Activated naive CD4-positive, alpha-beta T cell treated with anti-CD3 and anti-CD28 coated beads for 36 hours (primary cell): Measurements from ENCODE around the gene TUBG2. TPM values are rescaled to one million over a fixed set of nuclear protein-coding genes. Genes with fewer than 3 reads are reported as not detected.

ENCODE experiments used
- CTCF ChIA-PET: fragments of 350-600 bp; sonication (Branson Sonifier 250); formaldehyde crosslinking; loops from one replicate; lab custom pipeline; 2021; ENCODE audit warnings: antibody characterized with exemption; lab: Charles Lee
- DNase-seq: peaks from one replicate; pipeline ENCODE4 v3.0.0-alpha.2; 2020
- H3K27ac Mint-ChIP-seq: one replicate; pipeline ENCODE4 v1.8.0; 2021; ENCODE audit warnings: mild to moderate bottlenecking, mixed read lengths
- H3K27me3 Mint-ChIP-seq: one replicate; pipeline ENCODE4 v1.8.0; 2021; ENCODE audit warnings: low read depth, mixed read lengths
- H3K36me3 Mint-ChIP-seq: one replicate; pipeline ENCODE4 v1.8.0; 2021; ENCODE audit warnings: low read depth, mixed read lengths
- H3K4me1 Mint-ChIP-seq: one replicate; pipeline ENCODE4 v1.8.0; 2021; ENCODE audit warnings: low read depth, mixed read lengths
- H3K4me3 Mint-ChIP-seq: one replicate; pipeline ENCODE4 v1.8.0; 2021; ENCODE audit warnings: mild to moderate bottlenecking, moderate library complexity, mixed read lengths
- H3K9me3 Mint-ChIP-seq: one replicate; pipeline ENCODE4 v1.8.0; 2021; ENCODE audit warnings: mixed read lengths
- intact Hi-C: fragments of 100-400 bp; cut with micrococcal nuclease; formaldehyde crosslinking; loops from one replicate; pipeline ENCODE4 v1.15.1; 2023
- total RNA-seq, 2 experiments: library from RNA; stranded (reverse); gene quantifications; one replicate each; pipeline ENCODE4 v1.2.3, GENCODE V29; 2021

Gene TUBG2
- total RNA-seq, 2 experiments from 2014 or later = 9.1 to 9.9 TPM

GRCh38 chr17:42695500-42695899, 36.4 kb downstream of the TUBG2 start:
- H3K36me3 Mint-ChIP-seq = peaks cover 2% of the 10 kb centered on the region
- H3K9me3 Mint-ChIP-seq = no peaks in the 10 kb centered on the region
- CTCF ChIA-PET = interaction anchor here (1.0 kb wide), 1 partner anchor 30 kb away, joined by 3 read pairs; no protein-coding TSS in a partner anchor
- no peaks in the 10 kb centered on the region for H3K4me1 Mint-ChIP-seq
- DNase-seq = no peak
- no peak overlapping the region for H3K4me3 Mint-ChIP-seq
- intact Hi-C loops = no loop called here
- no peaks in the 10 kb centered on the region for H3K27me3 Mint-ChIP-seq
- H3K27ac Mint-ChIP-seq = no peak overlapping the region

DNA sequence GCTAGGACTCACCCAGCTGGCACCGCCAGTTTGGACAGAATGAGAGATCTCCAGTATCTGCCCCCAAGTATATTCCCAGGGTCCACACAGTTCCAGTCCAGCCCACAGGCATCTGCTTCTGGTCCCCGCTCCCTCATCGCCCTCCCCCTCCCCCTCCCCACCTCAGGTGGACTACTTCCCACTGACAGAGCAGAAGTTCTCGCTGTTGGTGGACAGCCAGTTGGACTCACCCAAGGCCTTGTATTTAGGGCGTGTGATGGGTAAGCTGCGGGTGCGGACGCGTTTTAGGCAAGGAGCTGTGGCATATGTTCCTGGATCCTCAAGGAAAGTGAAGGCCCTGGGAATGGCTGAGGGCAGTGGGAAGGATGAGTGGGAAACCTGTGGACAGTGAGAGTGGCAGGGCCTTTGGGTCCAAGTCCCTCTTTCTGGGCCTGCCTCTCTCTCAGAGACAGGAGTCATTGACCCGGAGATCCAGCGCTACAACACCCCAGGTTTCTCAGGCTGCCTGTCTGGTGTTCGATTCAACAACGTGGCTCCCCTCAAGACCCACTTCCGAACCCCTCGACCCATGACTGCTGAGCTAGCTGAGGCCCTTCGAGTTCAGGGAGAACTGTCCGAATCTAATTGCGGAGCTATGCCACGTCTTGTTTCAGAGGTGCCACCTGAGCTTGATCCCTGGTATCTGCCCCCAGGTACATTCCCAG, 38.2 kb downstream of the TUBG2 start:
- Mint-ChIP-seq H3K27me3 (no peaks in the 10 kb centered on the region), H3K36me3 (peaks cover 4% of the 10 kb centered on the region), H3K27ac (no peak overlapping the region), H3K9me3 (no peaks in the 10 kb centered on the region), H3K4me1 (no peaks in the 10 kb centered on the region), H3K4me3 (no peak overlapping the region)
- CTCF ChIA-PET = interaction anchor here (0.7 kb wide), 1 partner anchor 14 kb away, joined by 3 read pairs; no protein-coding TSS in a partner anchor
- no peak for DNase-seq
- intact Hi-C loops = no loop called here

DNA sequence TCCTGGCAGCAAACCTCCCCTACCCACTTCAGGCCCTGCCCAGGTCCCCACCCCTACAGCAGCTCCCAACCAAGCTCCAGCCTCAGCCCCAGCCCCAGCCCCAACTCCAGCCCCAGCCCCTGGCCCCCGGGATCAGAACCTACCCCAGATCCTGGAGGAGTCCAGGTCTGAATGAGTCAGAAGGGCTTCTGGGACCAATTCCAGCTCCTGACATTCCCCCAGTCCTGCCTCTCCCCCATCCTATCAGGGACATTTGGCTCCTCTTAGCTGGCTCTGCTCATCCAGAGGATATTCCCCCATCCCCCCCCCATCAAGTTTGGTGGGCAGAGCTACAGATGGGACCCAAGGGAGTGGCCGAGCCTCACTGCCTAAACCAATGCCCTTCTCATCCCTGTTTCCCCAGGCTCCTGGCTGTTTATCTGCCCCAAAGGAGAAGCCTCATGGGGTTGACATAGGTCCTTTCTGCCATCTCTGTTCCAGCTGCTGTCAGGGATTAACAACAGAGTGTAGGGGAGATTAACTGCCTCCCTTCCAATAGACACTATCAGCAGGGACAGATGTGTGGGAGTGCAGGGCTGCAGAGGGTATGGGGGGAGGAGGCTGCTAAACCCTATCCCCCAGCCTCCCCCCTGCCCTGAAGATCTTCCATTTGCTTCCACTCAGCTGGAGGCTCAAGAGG, 39.8 kb downstream of the TUBG2 start:
- CTCF ChIA-PET = interaction anchor here (0.6 kb wide), 1 partner anchor 264 kb away, joined by 3 read pairs; no protein-coding TSS in a partner anchor
- intact Hi-C loops = no loop called here
- H3K36me3 Mint-ChIP-seq = peaks cover 15% of the 10 kb centered on the region
- H3K9me3 Mint-ChIP-seq = no peaks in the 10 kb centered on the region
- no peaks in the 10 kb centered on the region for H3K4me1 Mint-ChIP-seq
- no peak overlapping the region for H3K4me3 Mint-ChIP-seq
- no peaks in the 10 kb centered on the region for H3K27me3 Mint-ChIP-seq
- no peak for DNase-seq
- no peak overlapping the region for H3K27ac Mint-ChIP-seq

GRCh38 chr17:42699415-42699740, 40.3 kb downstream of the TUBG2 start:
- H3K27me3 Mint-ChIP-seq = no peaks in the 10 kb centered on the region

DNA sequence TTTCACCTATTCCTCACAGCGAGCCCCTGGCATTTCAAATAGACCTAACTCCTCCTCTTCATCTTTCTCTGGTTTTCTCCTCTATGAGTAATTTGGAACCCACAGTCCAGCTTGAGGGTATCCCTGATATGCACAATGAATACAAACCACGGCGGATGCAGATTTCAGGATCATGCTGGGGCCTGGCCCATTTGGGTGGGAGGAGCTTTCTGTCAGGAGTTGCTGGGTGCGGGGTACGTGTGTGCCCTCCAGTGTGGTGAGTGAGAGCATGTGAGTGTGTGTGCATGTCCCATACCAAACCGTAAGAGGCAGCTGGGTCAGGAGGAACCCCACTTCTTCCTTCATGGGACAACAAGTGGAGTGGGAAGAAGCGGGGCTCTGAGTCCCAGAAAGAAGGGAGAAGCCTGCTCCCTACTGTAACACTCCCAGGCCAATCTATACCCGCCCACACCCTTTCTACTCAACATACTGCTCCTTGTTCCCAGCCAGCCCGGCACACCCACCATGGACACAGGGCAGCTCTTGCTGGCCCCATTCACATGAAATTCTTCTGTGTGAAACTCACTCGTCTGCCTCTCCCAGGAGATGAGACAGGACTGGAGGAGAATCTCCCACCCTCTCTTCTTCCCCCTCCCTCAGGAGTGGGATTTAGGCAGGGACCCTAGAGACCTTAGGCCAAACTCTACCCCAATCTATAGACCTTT, 41.7 kb downstream of the TUBG2 start:
- Mint-ChIP-seq H3K27ac (no peak overlapping the region), H3K9me3 (no peaks in the 10 kb centered on the region), H3K4me3 (no peak overlapping the region), H3K4me1 (peaks cover 11% of the 10 kb centered on the region), H3K36me3 (peaks cover 28% of the 10 kb centered on the region), H3K27me3 (no peaks in the 10 kb centered on the region)
- no peak for DNase-seq
- intact Hi-C loops = loop anchor here (10.0 kb wide), 1 partner anchor 64 kb away; the partner anchor contains the start of gene RAMP2
- CTCF ChIA-PET = no interaction called here

More at GRCh38 chr17:42699415-42699740, 40.3 kb downstream of the TUBG2 start:
- H3K4me1 Mint-ChIP-seq = peaks cover under 1% of the 10 kb centered on the region
- H3K36me3 Mint-ChIP-seq = peaks cover 18% of the 10 kb centered on the region
- no peak overlapping the region for H3K27ac Mint-ChIP-seq
- intact Hi-C loops = no loop called here
- no peaks in the 10 kb centered on the region for H3K9me3 Mint-ChIP-seq
- CTCF ChIA-PET = interaction anchor here (0.6 kb wide), 1 partner anchor 264 kb away, joined by 3 read pairs; no protein-coding TSS in a partner anchor
- no peak for DNase-seq
- no peak overlapping the region for H3K4me3 Mint-ChIP-seq

DNA sequence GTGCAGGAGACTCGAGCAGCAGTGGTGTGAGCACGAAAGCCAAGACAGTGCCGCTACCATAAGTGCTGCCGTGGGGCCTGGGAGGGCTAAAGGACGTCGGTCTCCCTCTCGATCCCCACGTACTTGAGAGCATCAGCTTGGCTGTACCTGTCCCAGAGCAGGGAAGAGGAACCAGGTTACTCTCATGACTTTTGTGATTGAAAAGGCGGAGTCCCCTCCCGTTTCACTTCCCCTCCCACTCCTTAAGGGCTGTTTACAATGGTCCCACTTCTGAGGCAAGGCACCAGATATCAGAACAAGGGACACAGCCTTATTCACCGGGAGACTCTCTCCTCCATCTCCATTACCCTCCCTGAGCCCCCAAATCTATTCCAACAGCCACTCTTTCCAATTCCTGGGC, 43.4 kb downstream of the TUBG2 start:
- CTCF ChIA-PET = interaction anchor here (1.3 kb wide), 1 partner anchor 61 kb away, joined by 3 read pairs; no protein-coding TSS in a partner anchor
- Mint-ChIP-seq H3K4me1 (peaks cover 22% of the 10 kb centered on the region), H3K4me3 (no peak overlapping the region), H3K36me3 (peaks cover 37% of the 10 kb centered on the region), H3K27ac (no peak overlapping the region), H3K9me3 (no peaks in the 10 kb centered on the region), H3K27me3 (no peaks in the 10 kb centered on the region)
- no peak for DNase-seq
- intact Hi-C loops = loop anchor here (10.0 kb wide), 1 partner anchor 62 kb away; the partner anchor contains the start of gene RAMP2

DNA sequence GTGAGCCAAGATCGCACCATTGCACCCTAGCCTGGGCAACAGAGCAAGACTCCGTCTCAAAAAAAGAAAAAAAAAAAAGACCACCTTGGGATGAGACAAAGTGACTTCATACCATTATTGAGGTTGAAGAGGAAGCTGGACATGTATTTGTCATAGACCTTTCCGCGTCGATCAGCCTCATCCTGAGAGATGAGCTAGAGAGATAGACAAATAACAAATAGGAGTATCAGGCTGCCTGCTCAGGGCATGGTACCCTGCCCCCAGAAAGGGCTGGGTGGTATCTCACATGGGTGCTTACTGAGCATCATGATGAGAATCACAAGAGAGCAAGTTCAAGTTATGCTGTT, 45.4 kb downstream of the TUBG2 start:
- H3K4me3 Mint-ChIP-seq = no peak overlapping the region
- CTCF ChIA-PET = interaction anchor here (0.6 to 1.3 kb wide), 2 partner anchors 56 to 164 kb away, joined by 3 to 6 read pairs; no protein-coding TSS in a partner anchor
- H3K4me1 Mint-ChIP-seq = peaks cover 29% of the 10 kb centered on the region

DNA sequence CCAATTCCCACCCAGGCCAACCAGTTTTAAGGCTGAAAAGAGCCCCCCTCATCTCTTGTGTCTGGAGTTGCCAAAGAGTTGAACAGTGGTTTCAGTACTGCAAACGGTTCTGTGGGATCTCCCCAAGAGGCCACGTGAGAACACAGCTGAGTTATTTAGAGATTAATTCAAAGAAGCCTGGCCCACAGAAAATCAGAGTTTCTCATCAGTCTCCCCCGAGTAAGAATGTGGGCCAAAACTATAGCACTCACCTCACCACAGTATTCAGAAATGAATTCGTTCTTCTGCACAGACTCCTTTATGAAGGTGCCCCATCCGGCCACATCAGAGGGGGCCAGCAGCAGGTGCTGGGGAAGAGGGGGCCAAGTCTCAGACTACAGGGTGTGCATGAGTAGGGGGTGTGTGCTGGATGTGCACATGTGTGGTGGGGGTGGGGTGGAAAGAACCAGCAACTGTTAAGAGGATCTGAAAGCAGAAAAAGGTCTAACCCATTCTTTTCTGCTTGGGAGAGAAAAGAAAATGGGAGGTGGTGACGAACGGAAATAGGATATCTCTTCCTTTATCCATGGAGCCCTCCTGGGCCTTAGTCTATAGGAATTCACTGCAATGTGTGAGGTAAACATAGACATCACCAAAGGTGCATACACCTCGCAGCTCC, 45.9 kb downstream of the TUBG2 start:
- Mint-ChIP-seq H3K4me3 (no peak overlapping the region), H3K36me3 (peaks cover 50% of the 10 kb centered on the region), H3K4me1 (peaks cover 29% of the 10 kb centered on the region), H3K9me3 (no peaks in the 10 kb centered on the region), H3K27ac (no peak overlapping the region), H3K27me3 (no peaks in the 10 kb centered on the region)
- CTCF ChIA-PET = interaction anchor here (0.6 to 1.3 kb wide), 2 partner anchors 55 to 164 kb away, joined by 3 to 6 read pairs; no protein-coding TSS in a partner anchor
- peak; percentile 83 for DNase-seq
- intact Hi-C loops = loop anchor here (2.0 to 10.0 kb wide), 2 partner anchors 26 to 60 kb away; partner anchors contain the start of gene RAMP2

More for the DNA sequence above, 45.4 kb downstream of the TUBG2 start:
- no peak for DNase-seq
- H3K36me3 Mint-ChIP-seq = peaks cover 52% of the 10 kb centered on the region
- H3K9me3 Mint-ChIP-seq = no peaks in the 10 kb centered on the region
- H3K27me3 Mint-ChIP-seq = no peaks in the 10 kb centered on the region
- no peak overlapping the region for H3K27ac Mint-ChIP-seq
- intact Hi-C loops = loop anchor here (2.0 to 10.0 kb wide), 2 partner anchors 26 to 60 kb away; partner anchors contain the start of gene RAMP2

- peak; percentile 45 for DNase-seq
- H3K27me3 Mint-ChIP-seq = no peaks in the 10 kb centered on the region
- H3K27ac Mint-ChIP-seq = no peak overlapping the region
- H3K36me3 Mint-ChIP-seq = peaks cover 61% of the 10 kb centered on the region
- intact Hi-C loops = loop anchor here (10.0 kb wide), 1 partner anchor 58 kb away; the partner anchor contains the start of gene RAMP2
- CTCF ChIA-PET = interaction anchor here (0.6 kb wide), 1 partner anchor 40 kb away, joined by 9 read pairs; no protein-coding TSS in a partner anchor
- H3K4me3 Mint-ChIP-seq = no peak overlapping the region
- no peaks in the 10 kb centered on the region for H3K9me3 Mint-ChIP-seq
- H3K4me1 Mint-ChIP-seq = peaks cover 29% of the 10 kb centered on the region
Observed at GRCh38 chr17:42706732-42707131, 47.6 kb downstream of the TUBG2 start.

DNA sequence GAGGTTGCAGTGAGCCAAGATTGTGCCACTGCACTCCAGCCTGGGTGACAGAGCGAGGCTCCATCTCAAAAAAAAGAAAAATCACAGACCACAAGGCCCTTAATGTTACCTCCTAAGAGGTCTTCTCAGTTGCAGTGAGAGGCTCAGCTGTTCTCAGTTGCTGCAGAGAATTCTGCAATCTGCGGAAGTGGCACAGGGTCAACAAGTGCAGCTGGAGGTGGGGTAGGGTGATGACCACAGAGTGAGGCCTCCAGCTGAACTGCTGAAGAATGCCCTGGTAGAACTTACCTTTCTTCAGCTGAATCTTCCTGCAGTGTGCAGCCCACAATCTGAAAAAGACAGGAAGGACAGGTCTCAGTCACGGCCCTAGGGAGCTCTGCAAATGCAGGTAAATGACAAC, 49.5 kb downstream of the TUBG2 start:
- DNase-seq = no peak
- Mint-ChIP-seq H3K36me3 (peaks cover 60% of the 10 kb centered on the region), H3K27me3 (no peaks in the 10 kb centered on the region), H3K4me3 (no peak overlapping the region), H3K9me3 (no peaks in the 10 kb centered on the region), H3K4me1 (peaks cover 29% of the 10 kb centered on the region), H3K27ac (no peak overlapping the region)
- intact Hi-C loops = loop anchor here (10.0 kb wide), 1 partner anchor 56 kb away; the partner anchor contains the start of gene RAMP2
- CTCF ChIA-PET = interaction anchor here (1.2 to 1.4 kb wide), 2 partner anchors 29 to 130 kb away, joined by 3 to 4 read pairs; no protein-coding TSS in a partner anchor

GRCh38 chr17:42709561-42709960, 50.5 kb downstream of the TUBG2 start:
- Mint-ChIP-seq H3K9me3 (no peaks in the 10 kb centered on the region), H3K4me1 (peaks cover 27% of the 10 kb centered on the region), H3K4me3 (no peak overlapping the region), H3K36me3 (peaks cover 54% of the 10 kb centered on the region), H3K27ac (no peak overlapping the region), H3K27me3 (no peaks in the 10 kb centered on the region)
- no peak for DNase-seq
- intact Hi-C loops = loop anchor here (10.0 kb wide), 1 partner anchor 55 kb away; the partner anchor contains the start of gene RAMP2
- CTCF ChIA-PET = interaction anchor here (1.2 kb wide), 1 partner anchor 131 kb away, joined by 4 read pairs; no protein-coding TSS in a partner anchor
